Thyroid gland (tissue), 4 donors: ENCODE measurements around the gene BLID.

Experiments
- CTCF ChIP-seq, 6 experiments: fragments of 200-600 bp in 3 of 6; fragments of 450-650 bp in 3 of 6; sonication (generic) in 3 of 6; IDR thresholded peaks; one replicate each; pipeline ENCODE4 v1.5.1; 2016 to 2019; ENCODE audit warnings: antibody characterized with exemption in 6 of 6, mild to moderate bottlenecking in 2 of 6, inconsistent platforms in 1 of 6, moderate library complexity in 1 of 6
- POLR2A ChIP-seq, 2 donors: fragments of 450-650 bp; IDR thresholded peaks; one replicate each; pipeline ENCODE4 v1.6.1; 2017; ENCODE audit warnings: antibody characterized with exemption in 2 of 2, mild to moderate bottlenecking in 2 of 2, moderate library complexity in 1 of 2

- no peak for TF ChIP-seq CTCF (IDR thresholded peaks at IDR 0.05)
- no peak for TF ChIP-seq POLR2A (IDR thresholded peaks at IDR 0.05)
Measured at GRCh38 chr11:122138744-122139594, 23.0 kb upstream of the BLID start.
